H1 (cell line): ENCODE data around the gene KCTD4. TPM values are rescaled to one million over a fixed set of nuclear protein-coding genes. Genes with fewer than 3 reads are reported as not detected.

Experiments used
- CTCF ChIA-PET: fragments of 300-600 bp; sonication (Branson Sonifier 250); formaldehyde crosslinking; loops from one replicate; lab custom pipeline; 2021; ENCODE audit not compliant: partially characterized antibody; lab: Charles Lee
- POLR2A ChIA-PET: fragments of 300-600 bp; sonication (Branson Sonifier 250); formaldehyde crosslinking; loops from one replicate; lab custom pipeline; 2021; ENCODE audit warnings: inconsistent platforms; ENCODE audit not compliant: partially characterized antibody; lab: Charles Lee
- DNase-seq, 2 experiments: peaks; one replicate each; pipeline versions ENCODE4 v3.0.0 to v3.0.0-alpha.2; 2010 to 2022; ENCODE audit warnings: low spot score in 2 of 2, low read depth in 1 of 2, mixed read lengths in 1 of 2
- FAIRE-seq: peaks from 2 replicates; lab custom pipeline; 2011; peaks lifted over from hg19 to GRCh38; lab: Jason Lieb, UNC
- H2AFZ ChIP-seq: 2 replicates; pipeline ENCODE4 v1.8.1; 2012; ENCODE audit warnings: low read length, inconsistent platforms
- H2AK5ac ChIP-seq: 2 replicates; pipeline ENCODE4 v1.6.1; 2013; ENCODE audit warnings: low read depth, low read length
- H2BK120ac ChIP-seq: replicated peaks from 2 replicates; pipeline ENCODE3; 2013; ENCODE audit warnings: low read depth, low read length, inconsistent platforms
- H2BK12ac ChIP-seq: 2 replicates; pipeline ENCODE4 v1.6.1; 2013; ENCODE audit warnings: low read depth, low read length
- H2BK15ac ChIP-seq: 2 replicates; pipeline ENCODE4 v1.6.1; 2013; ENCODE audit warnings: low read length
- H2BK20ac ChIP-seq: 2 replicates; pipeline ENCODE4 v1.6.1; 2013; ENCODE audit warnings: low read length
- H2BK5ac ChIP-seq: 2 replicates; pipeline ENCODE4 v1.6.1; 2013; ENCODE audit warnings: low read depth, low read length
- H3K14ac ChIP-seq: 2 replicates; pipeline ENCODE4 v1.6.1; 2013; ENCODE audit warnings: inconsistent platforms; ENCODE audit not compliant: insufficient read length
- H3K18ac ChIP-seq: 2 replicates; pipeline ENCODE4 v1.6.1; 2013; ENCODE audit warnings: low read length; ENCODE audit errors: extremely low read depth
- H3K23ac ChIP-seq: 2 replicates; pipeline ENCODE4 v1.6.1; 2013; ENCODE audit warnings: inconsistent platforms; ENCODE audit not compliant: insufficient read length
- H3K23me2 ChIP-seq: 2 replicates; pipeline ENCODE4 v1.6.1; 2013; ENCODE audit warnings: low read depth, low read length
- H3K27ac ChIP-seq: 2 replicates; pipeline ENCODE4 v1.6.1; 2011; ENCODE audit warnings: low read depth, low read length, inconsistent platforms
- H3K27me3 ChIP-seq, 4 experiments: replicated peaks in 1 of 4; 1 replicate in 1 of 4; 2 replicates in 3 of 4; pipeline versions ENCODE4 v1.6.1 to v1.8.1; 2011 to 2013; ENCODE audit warnings: low read length in 3 of 4, mild to moderate bottlenecking in 3 of 4, inconsistent platforms in 2 of 4, mixed read lengths in 2 of 4, moderate library complexity in 1 of 4; ENCODE audit not compliant: control insufficient read depth in 3 of 4, insufficient read depth in 3 of 4; ENCODE audit errors: extremely low read depth in 1 of 4
- H3K36me3 ChIP-seq, 4 experiments: 2 replicates each; pipeline versions ENCODE4 v1.6.1 to v1.8.1; 2011 to 2013; ENCODE audit warnings: mild to moderate bottlenecking in 4 of 4, low read length in 3 of 4, moderate library complexity in 2 of 4, control low read depth in 1 of 4, inconsistent platforms in 1 of 4; ENCODE audit not compliant: insufficient read depth in 4 of 4, control insufficient read depth in 2 of 4
- H3K4ac ChIP-seq: replicated peaks from 2 replicates; pipeline ENCODE3; 2013; ENCODE audit warnings: low read length, low read depth, mixed read lengths, inconsistent platforms; ENCODE audit not compliant: insufficient read length
- H3K4me1 ChIP-seq, 4 experiments: replicated peaks in 1 of 4; 1 replicate in 1 of 4; 2 replicates in 3 of 4; pipeline versions ENCODE4 v1.6.1 to v1.8.1; 2011 to 2013; ENCODE audit warnings: low read length in 3 of 4, inconsistent platforms in 2 of 4, mixed read lengths in 1 of 4; ENCODE audit not compliant: insufficient read depth in 4 of 4, control insufficient read depth in 3 of 4
- H3K4me2 ChIP-seq, 2 experiments: 2 replicates each; pipeline versions ENCODE4 v1.6.1 to v1.8.1; 2011 to 2013; ENCODE audit warnings: low read depth in 2 of 2, low read length in 2 of 2, control low read depth in 1 of 2, inconsistent platforms in 1 of 2, mild to moderate bottlenecking in 1 of 2; ENCODE audit not compliant: insufficient read depth in 1 of 2
- H3K4me3 ChIP-seq, 4 experiments: fragments of 200-600, 300-600 bp in 1 of 4; sonication (generic), shearing (Covaris generic), sonication (Bioruptor Twin) in 1 of 4; 2 replicates each; pipeline versions ENCODE4 v1.5.1 to v1.8.1; 2011 to 2016; ENCODE audit warnings: low read length in 4 of 4, low read depth in 3 of 4, control low read depth in 2 of 4, inconsistent platforms in 2 of 4, mild to moderate bottlenecking in 2 of 4, mixed read lengths in 1 of 4, moderate library complexity in 1 of 4; ENCODE audit not compliant: insufficient read depth in 2 of 4; ENCODE audit errors: extremely low read depth in 1 of 4
- H3K56ac ChIP-seq: replicated peaks from 2 replicates; pipeline ENCODE3; 2013; ENCODE audit warnings: low read depth, mild to moderate bottlenecking, mixed read lengths, low read length, inconsistent platforms; ENCODE audit not compliant: insufficient read length
- H3K79me1 ChIP-seq: 2 replicates; pipeline ENCODE4 v1.6.1; 2013; ENCODE audit warnings: low read depth, low read length, control low read depth
- H3K79me2 ChIP-seq, 2 experiments: 2 replicates each; pipeline versions ENCODE4 v1.6.1 to v1.8.1; 2012 to 2013; ENCODE audit warnings: low read length in 2 of 2, mild to moderate bottlenecking in 2 of 2, inconsistent platforms in 1 of 2; ENCODE audit not compliant: insufficient read depth in 2 of 2, control insufficient read depth in 1 of 2
- H3K9ac ChIP-seq, 4 experiments: replicated peaks in 1 of 4; 1 replicate in 1 of 4; 2 replicates in 3 of 4; pipeline versions ENCODE4 v1.6.1 to v1.8.1; 2011 to 2013; ENCODE audit warnings: low read depth in 3 of 4, low read length in 3 of 4, control low read depth in 2 of 4, mild to moderate bottlenecking in 2 of 4, moderate library complexity in 2 of 4, inconsistent platforms in 1 of 4; ENCODE audit errors: extremely low read depth in 1 of 4
- H3K9me3 ChIP-seq, 2 experiments: 2 replicates each; pipeline versions ENCODE4 v1.6.1 to v1.8.1; 2012 to 2013; ENCODE audit warnings: mild to moderate bottlenecking in 2 of 2, moderate library complexity in 2 of 2, control low read depth in 1 of 2, inconsistent platforms in 1 of 2, low read depth in 1 of 2, low read length in 1 of 2, mixed read lengths in 1 of 2; ENCODE audit not compliant: insufficient read depth in 2 of 2
- H4K20me1 ChIP-seq, 2 experiments: replicated peaks in 1 of 2; 2 replicates each; pipeline versions ENCODE3 to v1.8.1; 2011 to 2013; ENCODE audit warnings: inconsistent platforms in 2 of 2, low read length in 2 of 2, mild to moderate bottlenecking in 1 of 2; ENCODE audit not compliant: insufficient read depth in 2 of 2, control insufficient read depth in 1 of 2
- H4K5ac ChIP-seq: 2 replicates; pipeline ENCODE4 v1.6.1; 2013; ENCODE audit warnings: low read length, low read depth, mixed read lengths, inconsistent platforms; ENCODE audit not compliant: insufficient read length
- H4K8ac ChIP-seq: 2 replicates; pipeline ENCODE4 v1.8.0; 2013; ENCODE audit warnings: mild to moderate bottlenecking, moderate library complexity, low read length, inconsistent platforms; ENCODE audit not compliant: insufficient read depth; ENCODE audit errors: extremely low read depth
- H4K91ac ChIP-seq: replicated peaks from 2 replicates; pipeline ENCODE3; 2013; ENCODE audit warnings: low read length, mixed read lengths, inconsistent platforms; ENCODE audit not compliant: insufficient read length
- RXRA ChIP-seq: IDR thresholded peaks from 2 replicates; pipeline ENCODE4 v1.6.1; 2011; ENCODE audit warnings: low read depth, mild to moderate bottlenecking, low read length, moderate library complexity; ENCODE audit not compliant: insufficient read depth
- WGBS, 2 experiments: shearing (Covaris generic) in 1 of 2; methylation state at CpG; one replicate each; pipeline versions ENCODE4 v1.1.6 to v1.1.7; 2013 to 2015; ENCODE audit warnings: low lambda C conversion rate in 2 of 2, mixed read lengths in 2 of 2, inconsistent platforms in 1 of 2, low coverage in 1 of 2, missing lambda C conversion rate in 1 of 2; ENCODE audit not compliant: insufficient replicate concordance in 2 of 2, insufficient coverage in 1 of 2, insufficient read length in 1 of 2; ENCODE audit errors: extremely low coverage in 1 of 2, missing lambda C conversion rate in 1 of 2; 5-methylcytosine and 5-hydroxymethylcytosine counted together
- polyA plus RNA-seq, 7 experiments: library from polyadenylated mRNA; depleted of rRNA in 3 of 7; stranded (reverse) in 5 of 7; unstranded in 2 of 7; fragments of >200 nt in 5 of 7; fragments of 200-250 nt in 2 of 7; gene quantifications; 1 replicate in 5 of 7; 2 replicates in 1 of 7; 4 replicates in 1 of 7; pipeline versions ENCODE4 v1.2.1 to v1.2.3, GENCODE V29; 2011 to 2013; ENCODE audit warnings: missing spikeins in 2 of 7, mixed read lengths in 2 of 7
- total RNA-seq: library from RNA; stranded (reverse); fragmentation: NEBNext Ultra II Directional; extraction: Animal tissue kit (Norgen Biotek cat#: 25700); gene quantifications from 2 replicates; pipeline ENCODE4 v1.2.1, GENCODE V29; 2021

Gene KCTD4
- total and polyA plus RNA-seq, 2 of the 8 experiments (the other 6 are each of a cell fraction or from before 2014, with no cell fraction given): not detected

- H3K9ac ChIP-seq: no peak overlapping the region
- no peak overlapping the region for H3K18ac ChIP-seq
- no peak overlapping the region for H2BK20ac ChIP-seq
- H3K4me1 ChIP-seq: no peaks in the 10 kb centered on the region; a peak in 2 of 7 replicates
- no peaks in the 10 kb centered on the region for H4K20me1 ChIP-seq
- H4K5ac ChIP-seq: no peak overlapping the region
- no peak overlapping the region for H2AFZ ChIP-seq
- H4K91ac ChIP-seq: no peak overlapping the region
- H2AK5ac ChIP-seq: no peak overlapping the region
- no peak overlapping the region for H3K27ac ChIP-seq
- FAIRE-seq: no peak
- no peak overlapping the region for H2BK5ac ChIP-seq
- no peak overlapping the region for H3K4ac ChIP-seq
- WGBS, 2 experiments: 84% methylated on average over 3 of the region's 3 CpGs; no CpG with 5 or more reads in 1 of the 2 experiments
- no peak overlapping the region for H2BK120ac ChIP-seq
- H3K23ac ChIP-seq: no peak overlapping the region
- no peak overlapping the region for H2BK15ac ChIP-seq
- H3K79me1 ChIP-seq: peaks cover 5% of the 10 kb centered on the region; the same call in 1 of the 2 replicates
- H2BK12ac ChIP-seq: no peak overlapping the region
- H3K4me2 ChIP-seq: no peak overlapping the region
- ChIA-PET CTCF (no interaction called here), POLR2A (interaction anchor here (1.2 kb wide), 1 partner anchor 160 kb away, joined by 3 read pairs; no protein-coding TSS in a partner anchor)
- no peaks in the 10 kb centered on the region for H3K27me3 ChIP-seq
- no peak overlapping the region for H3K14ac ChIP-seq
- H4K8ac ChIP-seq: no peak overlapping the region
- no peaks in the 10 kb centered on the region for H3K9me3 ChIP-seq
- DNase-seq: no peak
- no peaks in the 10 kb centered on the region for H3K23me2 ChIP-seq
- no peak overlapping the region for H3K4me3 ChIP-seq
- peaks cover 0 to 4% (median 0%) of the 10 kb centered on the region in 4 experiments; a peak in 1 of 8 replicates for H3K36me3 ChIP-seq
- H3K56ac ChIP-seq: no peak overlapping the region
- H3K79me2 ChIP-seq: peaks cover 0 to 15% of the 10 kb centered on the region in 2 experiments; a peak in 1 of 4 replicates
- TF ChIP-seq RXRA: no peak
Observed at GRCh38 chr13:45180303-45180702, 20.5 kb downstream of the KCTD4 start.
